GM23338 (cell line): ENCODE results near the gene FAM50A.

Source experiments
- CREB1 ChIP-seq: fragments of 250-450 bp; sonication (Bioruptor Pico); IDR thresholded peaks from 2 replicates; pipeline ENCODE4 v1.5.0; 2020; ENCODE audit warnings: low read depth, mild to moderate bottlenecking, moderate library complexity
- EZH2 ChIP-seq: fragments of 200-600 bp; sonication (generic); IDR thresholded peaks from one replicate; pipeline ENCODE4 v1.8.0; 2017; ENCODE audit warnings: antibody characterized with exemption, mild to moderate bottlenecking, low read depth; ENCODE audit not compliant: unreplicated experiment
- EZH2phosphoT487 ChIP-seq: fragments of 200-600 bp; sonication (generic); IDR thresholded peaks from one replicate; pipeline ENCODE4 v1.8.1; 2018; ENCODE audit warnings: antibody characterized with exemption; ENCODE audit not compliant: unreplicated experiment
- POLR2AphosphoS5 ChIP-seq: IDR thresholded peaks from 2 replicates; pipeline ENCODE4 v1.6.1; 2016; ENCODE audit warnings: antibody characterized with exemption, low read depth
- STAT1 ChIP-seq: IDR thresholded peaks from one replicate; pipeline ENCODE4 v1.6.1; 2016; ENCODE audit warnings: antibody characterized with exemption; ENCODE audit not compliant: unreplicated experiment
- TF ChIP-seq, protein P1 (sequence below), 2 experiments: fragments of 200-600 bp in 1 of 2; sonication (generic) in 1 of 2; conservative IDR thresholded peaks; 2 replicates each; pipeline versions ENCODE4 v1.5.1 to v1.6.1; 2016 to 2017; ENCODE audit warnings: antibody characterized with exemption in 2 of 2, low read depth in 2 of 2, mild to moderate bottlenecking in 2 of 2, moderate library complexity in 1 of 2
- TF ChIP-seq, protein P2 (sequence below): IDR thresholded peaks from one replicate; pipeline ENCODE4 v1.6.1; 2018; ENCODE audit warnings: antibody characterized with exemption; ENCODE audit not compliant: unreplicated experiment

DNA sequence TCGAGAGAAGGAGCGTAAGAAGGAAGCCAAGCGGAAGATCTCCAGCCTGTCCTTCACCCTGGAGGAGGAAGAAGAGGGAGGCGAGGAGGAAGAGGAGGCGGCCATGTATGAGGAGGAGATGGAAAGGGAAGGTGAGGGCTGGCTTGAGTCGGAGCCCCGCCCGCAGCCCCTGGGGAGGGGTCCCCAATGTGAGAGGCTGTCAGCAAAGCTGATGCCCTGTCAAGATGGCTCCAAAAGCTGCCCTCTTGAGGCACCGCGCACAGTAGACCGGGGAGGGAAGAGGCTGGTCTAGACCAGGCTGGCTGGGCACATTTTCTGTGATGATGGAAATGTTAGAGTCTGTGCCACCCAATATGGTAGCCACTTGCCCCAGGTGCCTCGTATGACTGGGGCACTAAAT is 2.5 kb downstream of the FAM50A start:
- TF ChIP-seq POLR2AphosphoS5 (no peak), EZH2 (no peak), EZH2phosphoT487 (no peak), CREB1 (CRISPR knock-in tag) (no peak), STAT1 (no peak)
- TF ChIP-seq, protein P1, sequence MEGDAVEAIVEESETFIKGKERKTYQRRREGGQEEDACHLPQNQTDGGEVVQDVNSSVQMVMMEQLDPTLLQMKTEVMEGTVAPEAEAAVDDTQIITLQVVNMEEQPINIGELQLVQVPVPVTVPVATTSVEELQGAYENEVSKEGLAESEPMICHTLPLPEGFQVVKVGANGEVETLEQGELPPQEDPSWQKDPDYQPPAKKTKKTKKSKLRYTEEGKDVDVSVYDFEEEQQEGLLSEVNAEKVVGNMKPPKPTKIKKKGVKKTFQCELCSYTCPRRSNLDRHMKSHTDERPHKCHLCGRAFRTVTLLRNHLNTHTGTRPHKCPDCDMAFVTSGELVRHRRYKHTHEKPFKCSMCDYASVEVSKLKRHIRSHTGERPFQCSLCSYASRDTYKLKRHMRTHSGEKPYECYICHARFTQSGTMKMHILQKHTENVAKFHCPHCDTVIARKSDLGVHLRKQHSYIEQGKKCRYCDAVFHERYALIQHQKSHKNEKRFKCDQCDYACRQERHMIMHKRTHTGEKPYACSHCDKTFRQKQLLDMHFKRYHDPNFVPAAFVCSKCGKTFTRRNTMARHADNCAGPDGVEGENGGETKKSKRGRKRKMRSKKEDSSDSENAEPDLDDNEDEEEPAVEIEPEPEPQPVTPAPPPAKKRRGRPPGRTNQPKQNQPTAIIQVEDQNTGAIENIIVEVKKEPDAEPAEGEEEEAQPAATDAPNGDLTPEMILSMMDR (conservative IDR thresholded peaks at IDR 0.05; ENCODE audit: low read depth in 2 of 2): no peak
- TF ChIP-seq, protein P2, sequence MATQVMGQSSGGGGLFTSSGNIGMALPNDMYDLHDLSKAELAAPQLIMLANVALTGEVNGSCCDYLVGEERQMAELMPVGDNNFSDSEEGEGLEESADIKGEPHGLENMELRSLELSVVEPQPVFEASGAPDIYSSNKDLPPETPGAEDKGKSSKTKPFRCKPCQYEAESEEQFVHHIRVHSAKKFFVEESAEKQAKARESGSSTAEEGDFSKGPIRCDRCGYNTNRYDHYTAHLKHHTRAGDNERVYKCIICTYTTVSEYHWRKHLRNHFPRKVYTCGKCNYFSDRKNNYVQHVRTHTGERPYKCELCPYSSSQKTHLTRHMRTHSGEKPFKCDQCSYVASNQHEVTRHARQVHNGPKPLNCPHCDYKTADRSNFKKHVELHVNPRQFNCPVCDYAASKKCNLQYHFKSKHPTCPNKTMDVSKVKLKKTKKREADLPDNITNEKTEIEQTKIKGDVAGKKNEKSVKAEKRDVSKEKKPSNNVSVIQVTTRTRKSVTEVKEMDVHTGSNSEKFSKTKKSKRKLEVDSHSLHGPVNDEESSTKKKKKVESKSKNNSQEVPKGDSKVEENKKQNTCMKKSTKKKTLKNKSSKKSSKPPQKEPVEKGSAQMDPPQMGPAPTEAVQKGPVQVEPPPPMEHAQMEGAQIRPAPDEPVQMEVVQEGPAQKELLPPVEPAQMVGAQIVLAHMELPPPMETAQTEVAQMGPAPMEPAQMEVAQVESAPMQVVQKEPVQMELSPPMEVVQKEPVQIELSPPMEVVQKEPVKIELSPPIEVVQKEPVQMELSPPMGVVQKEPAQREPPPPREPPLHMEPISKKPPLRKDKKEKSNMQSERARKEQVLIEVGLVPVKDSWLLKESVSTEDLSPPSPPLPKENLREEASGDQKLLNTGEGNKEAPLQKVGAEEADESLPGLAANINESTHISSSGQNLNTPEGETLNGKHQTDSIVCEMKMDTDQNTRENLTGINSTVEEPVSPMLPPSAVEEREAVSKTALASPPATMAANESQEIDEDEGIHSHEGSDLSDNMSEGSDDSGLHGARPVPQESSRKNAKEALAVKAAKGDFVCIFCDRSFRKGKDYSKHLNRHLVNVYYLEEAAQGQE: no peak
